G401 (cell line): ENCODE data around the gene SLC13A3. TPM values are rescaled to one million over a fixed set of nuclear protein-coding genes. Genes with fewer than 3 reads are reported as not detected.

Experiments used
- DNase-seq: peaks from one replicate; pipeline ENCODE4 v3.0.0-alpha.2; 2015; ENCODE audit warnings: low spot score
- in situ Hi-C: cut with HindIII; loops from 2 replicates; pipeline ENCODE4 v1.10.0; 2016; ENCODE audit warnings: low sequenced_read_pairs, mixed read lengths
- total RNA-seq: library from RNA; depleted of rRNA; stranded (reverse); fragments of >200 nt; shearing (Covaris generic); gene quantifications from 2 replicates; pipeline ENCODE4 v1.2.3, GENCODE V29; 2014; rRNA removed

The SLC13A3 gene
- total RNA-seq: not detected in 2 replicates

- in situ Hi-C loops: no loop called here
- no peak for DNase-seq
Observed at GRCh38 chr20:46651091-46651962, at the start of gene SLC13A3. Gene SLC13A3 (minus strand): TSS chr20:46651459. CDS start chr20:46651421, 38 bp downstream.

GRCh38 chr20:46701057-46701456 is 49.8 kb upstream of the SLC13A3 start:
- no peak for DNase-seq
- in situ Hi-C loops: no loop called here

GRCh38 chr20:46700481-46700880 is 49.2 kb upstream of the SLC13A3 start:
- in situ Hi-C loops: no loop called here
- DNase-seq: no peak

GRCh38 chr20:46699651-46700359 is 48.5 kb upstream of the SLC13A3 start:
- DNase-seq: no peak
- in situ Hi-C loops: no loop called here

GRCh38 chr20:46698788-46699187 is 47.5 kb upstream of the SLC13A3 start:
- no peak for DNase-seq
- in situ Hi-C loops: no loop called here

- in situ Hi-C loops: no loop called here
- DNase-seq: no peak
Observed at GRCh38 chr20:46696791-46697279, 45.6 kb upstream of the SLC13A3 start.

GRCh38 chr20:46695892-46696291 is 44.6 kb upstream of the SLC13A3 start:
- in situ Hi-C loops: no loop called here

GRCh38 chr20:46694484-46694883 is 43.2 kb upstream of the SLC13A3 start:
- peak; percentile 23 for DNase-seq
- in situ Hi-C loops: no loop called here

More at GRCh38 chr20:46695892-46696291, 44.6 kb upstream of the SLC13A3 start:
- no peak for DNase-seq

- in situ Hi-C loops: no loop called here
- no peak for DNase-seq
Observed at GRCh38 chr20:46691196-46691595, 39.9 kb upstream of the SLC13A3 start.

- DNase-seq: peak; percentile 8
- in situ Hi-C loops: no loop called here
Observed at GRCh38 chr20:46690219-46691106, 39.2 kb upstream of the SLC13A3 start.

GRCh38 chr20:46689754-46690085 is 38.5 kb upstream of the SLC13A3 start:
- in situ Hi-C loops: no loop called here
- DNase-seq: no peak

GRCh38 chr20:46689082-46689753 is 38.0 kb upstream of the SLC13A3 start, which contains the start of gene TP53RK:
Gene TP53RK (minus strand): TSS chr20:46689444. CDS start chr20:46689414, 30 bp downstream.
- in situ Hi-C loops: no loop called here
- DNase-seq: peak; percentile 99

- in situ Hi-C loops: no loop called here
- DNase-seq: no peak
Observed at GRCh38 chr20:46688151-46689081, 37.2 kb upstream of the SLC13A3 start.

GRCh38 chr20:46683939-46684750 is 32.9 kb upstream of the SLC13A3 start:
- DNase-seq: no peak
- in situ Hi-C loops: no loop called here

GRCh38 chr20:46683668-46683938 is 32.3 kb upstream of the SLC13A3 start:
- in situ Hi-C loops: no loop called here
- DNase-seq: no peak

GRCh38 chr20:46683011-46683667 is 31.9 kb upstream of the SLC13A3 start:
- no peak for DNase-seq
- in situ Hi-C loops: no loop called here
